K562 (cell line): Measurements from ENCODE around the gene RBX1. TPM values are rescaled to one million over a fixed set of nuclear protein-coding genes. Genes with fewer than 3 reads are reported as not detected.
A peak's percentile ranks its signal among the peaks of the same experiment; 100 is the strongest.

Source experiments
- E2F8 ChIP-seq: fragments of 450-650 bp; IDR thresholded peaks from 2 replicates; pipeline ENCODE4 v1.7.1; 2018; ENCODE audit warnings: mild to moderate bottlenecking, low read depth; ENCODE audit not compliant: partially characterized antibody
- ILF3 ChIP-seq: fragments of 450-650 bp; IDR thresholded peaks from 2 replicates; pipeline ENCODE4 v1.6.1; 2018; ENCODE audit warnings: antibody characterized with exemption, mild to moderate bottlenecking, moderate library complexity, borderline replicate concordance
- LCOR ChIP-seq: sonication (generic); formaldehyde crosslinking; IDR thresholded peaks from 2 replicates; pipeline ENCODE4 v1.8.0; 2022; ENCODE audit warnings: mild to moderate bottlenecking, missing genetic modification reagents
- SOX6 ChIP-seq: fragments of 450-650 bp; IDR thresholded peaks from 2 replicates; pipeline ENCODE4 v1.6.1; 2014; ENCODE audit warnings: mild to moderate bottlenecking
- UBTF ChIP-seq, 2 experiments: IDR thresholded peaks; 2 replicates each; pipeline ENCODE4 v1.6.1; 2012; ENCODE audit warnings: improper control_type of control experiment in 2 of 2, low read depth in 2 of 2, low read length in 2 of 2, borderline replicate concordance in 1 of 2
- polyA plus RNA-seq, 8 experiments: library from polyadenylated mRNA; depleted of rRNA in 4 of 8; stranded (reverse) in 5 of 8; unstranded in 3 of 8; fragments of >200 nt; fragmentation: Nextera tagmentation in 2 of 8; fragmentation: Illumina TruSeq in 1 of 8; extraction: Ambion mirVana in 2 of 8; extraction: Trizol in 1 of 8; gene quantifications; 2 replicates each; pipeline versions ENCODE4 v1.2.1 to v1.2.3, GENCODE V29; 2011 to 2014; ENCODE audit warnings: inconsistent platforms in 1 of 8, missing spikeins in 1 of 8
- total RNA-seq, 7 experiments: library from RNA; depleted of rRNA in 6 of 7; stranded (reverse); fragments of >200 nt in 6 of 7; fragmentation: Illumina TruSeq in 2 of 7; extraction: Trizol in 2 of 7; gene quantifications; 2 replicates each; pipeline versions ENCODE4 v1.2.1 to v1.2.3, GENCODE V29; 2011 to 2021; ENCODE audit warnings: low replicate concordance in 1 of 7
- TF ChIP-seq, protein P1 (sequence below): fragments of 450-650 bp; IDR thresholded peaks from 2 replicates; pipeline ENCODE4 v1.6.1; 2018; ENCODE audit warnings: mild to moderate bottlenecking, low read depth; ENCODE audit not compliant: partially characterized antibody
- TF ChIP-seq, protein P2 (sequence below): fragments of 450-650 bp; IDR thresholded peaks from 2 replicates; pipeline ENCODE4 v1.6.1; 2016; ENCODE audit warnings: mild to moderate bottlenecking, moderate library complexity

RBX1 gene
- total and polyA plus RNA-seq, 9 of the 15 experiments (the other 6 are each of a cell fraction or from before 2014, with no cell fraction given): 44.0 to 259 (median 67.9) TPM

DNA sequence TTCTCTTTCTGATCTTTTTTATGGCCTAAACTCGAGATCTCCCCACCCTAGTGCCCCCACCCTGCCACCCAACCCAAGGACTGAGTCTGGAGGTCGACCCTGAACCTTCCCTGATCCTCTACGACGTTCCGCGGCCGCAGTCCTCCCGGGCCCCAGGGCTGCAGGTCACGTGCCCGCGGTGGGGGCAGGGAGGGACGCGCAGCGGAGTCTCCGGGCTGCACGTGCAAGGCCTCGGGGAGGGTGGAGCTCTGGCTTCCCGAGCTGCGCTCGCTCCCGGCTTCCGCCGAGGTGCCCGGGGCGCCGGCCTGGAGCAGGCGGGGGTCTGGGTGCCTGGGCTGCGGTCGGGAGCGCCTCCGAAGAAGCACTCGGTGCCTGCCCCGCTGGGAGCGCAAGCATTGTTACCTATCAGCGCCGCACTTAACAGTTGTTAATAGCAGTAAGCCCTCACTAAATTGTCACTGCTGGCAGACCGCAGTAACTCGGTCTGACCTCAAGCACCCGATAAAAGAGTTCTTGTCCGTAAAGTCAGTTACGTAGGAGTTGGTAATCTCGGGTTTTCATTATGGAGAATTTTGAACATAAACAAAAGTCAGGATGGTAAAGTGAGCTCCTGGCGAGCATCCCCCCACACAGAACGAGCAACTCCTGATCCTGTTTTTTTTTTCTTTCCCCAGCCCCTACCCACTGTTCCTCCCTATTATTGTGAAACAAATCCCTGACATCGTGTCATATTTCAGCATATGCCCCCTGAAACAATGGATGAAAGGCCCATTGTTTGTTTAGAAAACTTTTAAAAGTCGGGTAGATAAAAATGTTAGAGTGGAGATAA lies 71.5 kb downstream of the RBX1 start (continued):
- TF ChIP-seq, protein P1, sequence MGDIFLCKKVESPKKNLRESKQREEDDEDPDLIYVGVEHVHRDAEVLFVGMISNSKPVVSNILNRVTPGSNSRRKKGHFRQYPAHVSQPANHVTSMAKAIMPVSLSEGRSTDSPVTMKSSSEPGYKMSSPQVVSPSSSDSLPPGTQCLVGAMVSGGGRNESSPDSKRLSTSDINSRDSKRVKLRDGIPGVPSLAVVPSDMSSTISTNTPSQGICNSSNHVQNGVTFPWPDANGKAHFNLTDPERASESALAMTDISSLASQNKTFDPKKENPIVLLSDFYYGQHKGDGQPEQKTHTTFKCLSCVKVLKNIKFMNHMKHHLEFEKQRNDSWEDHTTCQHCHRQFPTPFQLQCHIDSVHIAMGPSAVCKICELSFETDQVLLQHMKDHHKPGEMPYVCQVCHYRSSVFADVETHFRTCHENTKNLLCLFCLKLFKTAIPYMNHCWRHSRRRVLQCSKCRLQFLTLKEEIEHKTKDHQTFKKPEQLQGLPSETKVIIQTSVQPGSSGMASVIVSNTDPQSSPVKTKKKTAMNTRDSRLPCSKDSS: no peak
- TF ChIP-seq, protein P2, sequence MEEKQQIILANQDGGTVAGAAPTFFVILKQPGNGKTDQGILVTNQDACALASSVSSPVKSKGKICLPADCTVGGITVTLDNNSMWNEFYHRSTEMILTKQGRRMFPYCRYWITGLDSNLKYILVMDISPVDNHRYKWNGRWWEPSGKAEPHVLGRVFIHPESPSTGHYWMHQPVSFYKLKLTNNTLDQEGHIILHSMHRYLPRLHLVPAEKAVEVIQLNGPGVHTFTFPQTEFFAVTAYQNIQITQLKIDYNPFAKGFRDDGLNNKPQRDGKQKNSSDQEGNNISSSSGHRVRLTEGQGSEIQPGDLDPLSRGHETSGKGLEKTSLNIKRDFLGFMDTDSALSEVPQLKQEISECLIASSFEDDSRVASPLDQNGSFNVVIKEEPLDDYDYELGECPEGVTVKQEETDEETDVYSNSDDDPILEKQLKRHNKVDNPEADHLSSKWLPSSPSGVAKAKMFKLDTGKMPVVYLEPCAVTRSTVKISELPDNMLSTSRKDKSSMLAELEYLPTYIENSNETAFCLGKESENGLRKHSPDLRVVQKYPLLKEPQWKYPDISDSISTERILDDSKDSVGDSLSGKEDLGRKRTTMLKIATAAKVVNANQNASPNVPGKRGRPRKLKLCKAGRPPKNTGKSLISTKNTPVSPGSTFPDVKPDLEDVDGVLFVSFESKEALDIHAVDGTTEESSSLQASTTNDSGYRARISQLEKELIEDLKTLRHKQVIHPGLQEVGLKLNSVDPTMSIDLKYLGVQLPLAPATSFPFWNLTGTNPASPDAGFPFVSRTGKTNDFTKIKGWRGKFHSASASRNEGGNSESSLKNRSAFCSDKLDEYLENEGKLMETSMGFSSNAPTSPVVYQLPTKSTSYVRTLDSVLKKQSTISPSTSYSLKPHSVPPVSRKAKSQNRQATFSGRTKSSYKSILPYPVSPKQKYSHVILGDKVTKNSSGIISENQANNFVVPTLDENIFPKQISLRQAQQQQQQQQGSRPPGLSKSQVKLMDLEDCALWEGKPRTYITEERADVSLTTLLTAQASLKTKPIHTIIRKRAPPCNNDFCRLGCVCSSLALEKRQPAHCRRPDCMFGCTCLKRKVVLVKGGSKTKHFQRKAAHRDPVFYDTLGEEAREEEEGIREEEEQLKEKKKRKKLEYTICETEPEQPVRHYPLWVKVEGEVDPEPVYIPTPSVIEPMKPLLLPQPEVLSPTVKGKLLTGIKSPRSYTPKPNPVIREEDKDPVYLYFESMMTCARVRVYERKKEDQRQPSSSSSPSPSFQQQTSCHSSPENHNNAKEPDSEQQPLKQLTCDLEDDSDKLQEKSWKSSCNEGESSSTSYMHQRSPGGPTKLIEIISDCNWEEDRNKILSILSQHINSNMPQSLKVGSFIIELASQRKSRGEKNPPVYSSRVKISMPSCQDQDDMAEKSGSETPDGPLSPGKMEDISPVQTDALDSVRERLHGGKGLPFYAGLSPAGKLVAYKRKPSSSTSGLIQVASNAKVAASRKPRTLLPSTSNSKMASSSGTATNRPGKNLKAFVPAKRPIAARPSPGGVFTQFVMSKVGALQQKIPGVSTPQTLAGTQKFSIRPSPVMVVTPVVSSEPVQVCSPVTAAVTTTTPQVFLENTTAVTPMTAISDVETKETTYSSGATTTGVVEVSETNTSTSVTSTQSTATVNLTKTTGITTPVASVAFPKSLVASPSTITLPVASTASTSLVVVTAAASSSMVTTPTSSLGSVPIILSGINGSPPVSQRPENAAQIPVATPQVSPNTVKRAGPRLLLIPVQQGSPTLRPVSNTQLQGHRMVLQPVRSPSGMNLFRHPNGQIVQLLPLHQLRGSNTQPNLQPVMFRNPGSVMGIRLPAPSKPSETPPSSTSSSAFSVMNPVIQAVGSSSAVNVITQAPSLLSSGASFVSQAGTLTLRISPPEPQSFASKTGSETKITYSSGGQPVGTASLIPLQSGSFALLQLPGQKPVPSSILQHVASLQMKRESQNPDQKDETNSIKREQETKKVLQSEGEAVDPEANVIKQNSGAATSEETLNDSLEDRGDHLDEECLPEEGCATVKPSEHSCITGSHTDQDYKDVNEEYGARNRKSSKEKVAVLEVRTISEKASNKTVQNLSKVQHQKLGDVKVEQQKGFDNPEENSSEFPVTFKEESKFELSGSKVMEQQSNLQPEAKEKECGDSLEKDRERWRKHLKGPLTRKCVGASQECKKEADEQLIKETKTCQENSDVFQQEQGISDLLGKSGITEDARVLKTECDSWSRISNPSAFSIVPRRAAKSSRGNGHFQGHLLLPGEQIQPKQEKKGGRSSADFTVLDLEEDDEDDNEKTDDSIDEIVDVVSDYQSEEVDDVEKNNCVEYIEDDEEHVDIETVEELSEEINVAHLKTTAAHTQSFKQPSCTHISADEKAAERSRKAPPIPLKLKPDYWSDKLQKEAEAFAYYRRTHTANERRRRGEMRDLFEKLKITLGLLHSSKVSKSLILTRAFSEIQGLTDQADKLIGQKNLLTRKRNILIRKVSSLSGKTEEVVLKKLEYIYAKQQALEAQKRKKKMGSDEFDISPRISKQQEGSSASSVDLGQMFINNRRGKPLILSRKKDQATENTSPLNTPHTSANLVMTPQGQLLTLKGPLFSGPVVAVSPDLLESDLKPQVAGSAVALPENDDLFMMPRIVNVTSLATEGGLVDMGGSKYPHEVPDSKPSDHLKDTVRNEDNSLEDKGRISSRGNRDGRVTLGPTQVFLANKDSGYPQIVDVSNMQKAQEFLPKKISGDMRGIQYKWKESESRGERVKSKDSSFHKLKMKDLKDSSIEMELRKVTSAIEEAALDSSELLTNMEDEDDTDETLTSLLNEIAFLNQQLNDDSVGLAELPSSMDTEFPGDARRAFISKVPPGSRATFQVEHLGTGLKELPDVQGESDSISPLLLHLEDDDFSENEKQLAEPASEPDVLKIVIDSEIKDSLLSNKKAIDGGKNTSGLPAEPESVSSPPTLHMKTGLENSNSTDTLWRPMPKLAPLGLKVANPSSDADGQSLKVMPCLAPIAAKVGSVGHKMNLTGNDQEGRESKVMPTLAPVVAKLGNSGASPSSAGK: peak; percentile 89
- no peak for TF ChIP-seq E2F8
- no peak for TF ChIP-seq ILF3
- peak; percentile 41 to 71; a peak in 2 of 4 replicates for TF ChIP-seq UBTF (IDR thresholded peaks at IDR 0.05; ENCODE audit: borderline replicate concordance in 1 of 2, low read depth in 2 of 2, low read length in 2 of 2)
- TF ChIP-seq SOX6: peak; percentile 69; the same call in 1 of the 2 replicates
- 0 out of 2 replicates have a peak, but pooled peaks have one; percentile 33 for TF ChIP-seq LCOR (CRISPR knock-in tag)
